ENCODE data around the gene ADGRV1. TPM values are rescaled to one million over a fixed set of nuclear protein-coding genes. Genes with fewer than 3 reads are reported as not detected.

The ADGRV1 gene
- total RNA-seq, 1 donor, result 0.43 TPM

GRCh38 chr5:90628492-90628891, 69.9 kb downstream of the ADGRV1 start:
- no peak for DNase-seq (ENCODE audit: low read depth)
- no peak for TF ChIP-seq CTCF (IDR thresholded peaks at IDR 0.05; ENCODE audit: insufficient read depth, low read depth, low read length)
- H3K4me3 ChIP-seq (ENCODE audit: low read depth, low read length), result no peak overlapping the region

- H3K4me3 ChIP-seq (ENCODE audit: low read depth, low read length), result no peak overlapping the region
- no peak for TF ChIP-seq CTCF (IDR thresholded peaks at IDR 0.05; ENCODE audit: insufficient read depth, low read depth, low read length)
Observed at GRCh38 chr5:90632791-90633190, 74.2 kb downstream of the ADGRV1 start.

GRCh38 chr5:90636948-90637347, 78.4 kb downstream of the ADGRV1 start:
- no peak for DNase-seq (ENCODE audit: low read depth)
- no peak overlapping the region for H3K4me3 ChIP-seq (ENCODE audit: low read depth, low read length)
- TF ChIP-seq CTCF (IDR thresholded peaks at IDR 0.05; ENCODE audit: insufficient read depth, low read depth, low read length), result no peak

More at GRCh38 chr5:90632791-90633190, 74.2 kb downstream of the ADGRV1 start:
- DNase-seq (ENCODE audit: low read depth), result no peak

GRCh38 chr5:90637731-90638130, 79.1 kb downstream of the ADGRV1 start:
- TF ChIP-seq CTCF (IDR thresholded peaks at IDR 0.05; ENCODE audit: insufficient read depth, low read depth, low read length), result no peak
- DNase-seq (ENCODE audit: low read depth), result no peak
- no peak overlapping the region for H3K4me3 ChIP-seq (ENCODE audit: low read depth, low read length)

GRCh38 chr5:90638878-90639277, 80.3 kb downstream of the ADGRV1 start:
- TF ChIP-seq CTCF (IDR thresholded peaks at IDR 0.05; ENCODE audit: insufficient read depth, low read depth, low read length), result no peak
- no peak overlapping the region for H3K4me3 ChIP-seq (ENCODE audit: low read depth, low read length)
- DNase-seq (ENCODE audit: low read depth), result no peak

- no peak for TF ChIP-seq CTCF (IDR thresholded peaks at IDR 0.05; ENCODE audit: insufficient read depth, low read depth, low read length)
- DNase-seq (ENCODE audit: low read depth), result no peak
Observed at GRCh38 chr5:90640484-90641059, 82.0 kb downstream of the ADGRV1 start.

GRCh38 chr5:90641528-90641927, 82.9 kb downstream of the ADGRV1 start:
- no peak for TF ChIP-seq CTCF (IDR thresholded peaks at IDR 0.05; ENCODE audit: insufficient read depth, low read depth, low read length)
- DNase-seq (ENCODE audit: low read depth), result no peak
- H3K4me3 ChIP-seq (ENCODE audit: low read depth, low read length), result no peak overlapping the region

More at GRCh38 chr5:90640484-90641059, 82.0 kb downstream of the ADGRV1 start:
- H3K4me3 ChIP-seq (ENCODE audit: low read depth, low read length), result no peak overlapping the region

Data from fibroblast of villous mesenchyme (primary cell).